H9 (cell line): ENCODE data around the gene MARCHF3. TPM values are rescaled to one million over a fixed set of nuclear protein-coding genes. Genes with fewer than 3 reads are reported as not detected.

ENCODE experiments used
- DNase-seq: peaks from one replicate; pipeline ENCODE4 v3.0.0-alpha.2; 2017
- H2AFZ ChIP-seq: one replicate; pipeline ENCODE4 v1.6.1; 2013; ENCODE audit warnings: mild to moderate bottlenecking, low read length, control low read depth, moderate library complexity
- H2AK5ac ChIP-seq: 2 replicates; pipeline ENCODE4 v1.6.1; 2013; ENCODE audit warnings: low read length, control low read depth, mixed read lengths; ENCODE audit not compliant: insufficient read length
- H2BK120ac ChIP-seq: one replicate; pipeline ENCODE4 v1.6.1; 2013; ENCODE audit warnings: low read depth, mild to moderate bottlenecking, low read length, control low read depth, inconsistent platforms; ENCODE audit not compliant: poor library complexity, severe bottlenecking
- H2BK12ac ChIP-seq: 2 replicates; pipeline ENCODE4 v1.6.1; 2013; ENCODE audit warnings: low read length, control low read depth, mixed read lengths, low read depth; ENCODE audit not compliant: insufficient read length
- H2BK15ac ChIP-seq: 2 replicates; pipeline ENCODE4 v1.6.1; 2013; ENCODE audit warnings: low read depth, low read length, control low read depth
- H2BK20ac ChIP-seq: one replicate; pipeline ENCODE4 v1.6.1; 2013; ENCODE audit warnings: low read depth, mild to moderate bottlenecking, low read length, control low read depth, inconsistent platforms; ENCODE audit not compliant: poor library complexity, severe bottlenecking
- H2BK5ac ChIP-seq: 2 replicates; pipeline ENCODE4 v1.6.1; 2013; ENCODE audit warnings: low read length, control low read depth, mixed read lengths; ENCODE audit not compliant: insufficient read length
- H3K14ac ChIP-seq: 2 replicates; pipeline ENCODE4 v1.6.1; 2013; ENCODE audit warnings: low read length, control low read depth; ENCODE audit not compliant: insufficient read depth
- H3K18ac ChIP-seq: 2 replicates; pipeline ENCODE4 v1.6.1; 2013; ENCODE audit warnings: low read depth, mild to moderate bottlenecking, mixed read lengths, low read length, control low read depth; ENCODE audit not compliant: insufficient read length
- H3K23ac ChIP-seq: 2 replicates; pipeline ENCODE4 v1.6.1; 2013; ENCODE audit warnings: low read length, control low read depth, mixed read lengths, low read depth; ENCODE audit not compliant: insufficient read length
- H3K23me2 ChIP-seq: 2 replicates; pipeline ENCODE4 v1.6.1; 2013; ENCODE audit warnings: low read depth, mild to moderate bottlenecking, mixed read lengths, low read length, control low read depth; ENCODE audit not compliant: insufficient read length, poor library complexity, severe bottlenecking
- H3K27ac ChIP-seq: 2 replicates; pipeline ENCODE4 v1.5.1; 2013; ENCODE audit warnings: low read length, control low read depth, mixed read lengths, low read depth; ENCODE audit not compliant: insufficient read length
- H3K27me3 ChIP-seq: 2 replicates; pipeline ENCODE4 v1.6.1; 2013; ENCODE audit warnings: low read length, control low read depth, inconsistent platforms; ENCODE audit not compliant: insufficient read depth
- H3K4ac ChIP-seq: 2 replicates; pipeline ENCODE4 v1.6.1; 2013; ENCODE audit warnings: low read depth, mild to moderate bottlenecking, control low read depth, inconsistent platforms, low read length, moderate library complexity
- H3K4me1 ChIP-seq: 2 replicates; pipeline ENCODE4 v1.6.1; 2013; ENCODE audit warnings: low read length, control low read depth, inconsistent platforms; ENCODE audit not compliant: insufficient read depth
- H3K4me2 ChIP-seq: 2 replicates; pipeline ENCODE4 v1.6.1; 2013; ENCODE audit warnings: low read length, control low read depth, mixed read lengths; ENCODE audit not compliant: insufficient read length, insufficient read depth
- H3K56ac ChIP-seq: 2 replicates; pipeline ENCODE4 v1.6.1; 2013; ENCODE audit warnings: low read depth, mild to moderate bottlenecking, mixed read lengths, low read length, control low read depth; ENCODE audit not compliant: insufficient read length
- H3K79me1 ChIP-seq: 2 replicates; pipeline ENCODE4 v1.6.1; 2013; ENCODE audit warnings: low read depth, mild to moderate bottlenecking, moderate library complexity, low read length, control low read depth, inconsistent platforms; ENCODE audit not compliant: insufficient read depth, poor library complexity, severe bottlenecking
- H3K79me2 ChIP-seq: 2 replicates; pipeline ENCODE4 v1.6.1; 2013; ENCODE audit warnings: low read length, control low read depth, inconsistent platforms; ENCODE audit not compliant: insufficient read depth
- H3K9ac ChIP-seq: 2 replicates; pipeline ENCODE4 v1.6.1; 2013; ENCODE audit warnings: low read length, control low read depth, mixed read lengths; ENCODE audit not compliant: insufficient read length; ENCODE audit errors: extremely low read depth
- H3K9me3 ChIP-seq: one replicate; pipeline ENCODE4 v1.6.1; 2013; ENCODE audit warnings: low read depth, low read length, inconsistent platforms; ENCODE audit not compliant: control insufficient read depth
- H3T11ph ChIP-seq: one replicate; pipeline ENCODE4 v1.6.1; 2013; ENCODE audit warnings: mild to moderate bottlenecking, low read length, control low read depth, inconsistent platforms
- H4K20me1 ChIP-seq: one replicate; pipeline ENCODE4 v1.6.1; 2013; ENCODE audit not compliant: control insufficient read depth, insufficient read length, insufficient read depth
- H4K5ac ChIP-seq: 2 replicates; pipeline ENCODE4 v1.6.1; 2013; ENCODE audit warnings: low read depth, mild to moderate bottlenecking, mixed read lengths, low read length, control low read depth; ENCODE audit not compliant: insufficient read length
- H4K8ac ChIP-seq: replicated peaks from 2 replicates; pipeline ENCODE4 v1.6.1; 2013; ENCODE audit warnings: low read length, control low read depth, mixed read lengths, low read depth; ENCODE audit not compliant: insufficient read length
- H4K91ac ChIP-seq: 2 replicates; pipeline ENCODE4 v1.6.1; 2013; ENCODE audit warnings: low read depth, mild to moderate bottlenecking, moderate library complexity, mixed read lengths, low read length, control low read depth; ENCODE audit not compliant: insufficient read length
- H3K27ac Mint-ChIP-seq, 3 experiments: 2 replicates in 2 of 3; 3 replicates in 1 of 3; pipeline ENCODE4 v1.8.0; 2020 to 2021; ENCODE audit warnings: mixed read lengths in 3 of 3, mild to moderate bottlenecking in 1 of 3, moderate library complexity in 1 of 3
- H3K27me3 Mint-ChIP-seq: 2 replicates; pipeline ENCODE4 v1.8.0; 2021; ENCODE audit warnings: low read depth, mild to moderate bottlenecking, moderate library complexity, mixed read lengths
- H3K36me3 Mint-ChIP-seq, 3 experiments: 2 replicates in 2 of 3; 3 replicates in 1 of 3; pipeline ENCODE4 v1.8.0; 2020 to 2021; ENCODE audit warnings: low read depth in 3 of 3, mixed read lengths in 3 of 3; ENCODE audit not compliant: insufficient read depth in 1 of 3
- H3K4me1 Mint-ChIP-seq, 2 experiments: 2 replicates each; pipeline ENCODE4 v1.8.0; 2020; ENCODE audit warnings: mixed read lengths in 2 of 2
- H3K4me3 Mint-ChIP-seq, 2 experiments: 2 replicates in 1 of 2; 3 replicates in 1 of 2; pipeline ENCODE4 v1.8.0; 2020 to 2021; ENCODE audit warnings: mild to moderate bottlenecking in 2 of 2, mixed read lengths in 2 of 2, moderate library complexity in 1 of 2
- H3K9me3 Mint-ChIP-seq, 2 experiments: 2 replicates in 1 of 2; 3 replicates in 1 of 2; pipeline ENCODE4 v1.8.0; 2020; ENCODE audit warnings: mild to moderate bottlenecking in 2 of 2, mixed read lengths in 2 of 2, moderate library complexity in 1 of 2
- WGBS: extraction: QIAGEN DNeasy Blood & Tissue Kit; methylation state at CpG from one replicate; pipeline ENCODE4 v1.1.7; 2013; ENCODE audit warnings: missing lambda C conversion rate, low lambda C conversion rate, mixed read lengths; ENCODE audit not compliant: insufficient read length; ENCODE audit errors: extremely low coverage; 5-methylcytosine and 5-hydroxymethylcytosine counted together
- total RNA-seq: library from RNA; stranded (reverse); gene quantifications from 2 replicates; pipeline ENCODE4 v1.2.1, GENCODE V29; 2021
- TF ChIP-seq, protein P1 (sequence below): fragments of 200-600 bp; sonication (generic); conservative IDR thresholded peaks from 3 replicates; pipeline ENCODE4 v1.8.0; 2021; ENCODE audit warnings: antibody characterized with exemption, mild to moderate bottlenecking

MARCHF3 gene
- total RNA-seq, 1 experiment from 2014 or later, result 17.7 TPM

DNA sequence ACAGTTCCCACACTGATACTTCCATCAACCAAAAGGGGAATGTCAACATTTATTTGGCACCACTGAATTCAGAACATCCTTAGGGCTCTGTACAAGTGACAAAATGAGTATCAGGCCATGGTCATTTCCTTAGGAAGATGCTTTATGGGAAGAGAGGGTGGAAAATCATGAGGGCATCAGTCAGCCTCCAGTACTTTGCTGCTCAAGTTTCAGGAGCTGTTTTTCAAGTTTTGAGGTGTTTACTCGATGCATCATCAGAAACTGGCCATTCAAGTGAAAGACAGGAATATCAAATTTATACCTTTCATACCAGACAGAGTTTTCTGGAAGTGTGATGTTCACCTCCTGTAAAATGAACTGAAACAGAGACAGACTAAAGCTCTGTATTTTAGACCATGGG lies 21.2 kb upstream of the MARCHF3 start:
- no peak overlapping the region for H4K5ac ChIP-seq
- H3K79me2 ChIP-seq, result no peaks in the 10 kb centered on the region
- no peaks in the 10 kb centered on the region for H3K79me1 ChIP-seq
- H2AK5ac ChIP-seq, result no peak overlapping the region
- H3K27me3 Mint-ChIP-seq, result peaks cover 3% of the 10 kb centered on the region; the same call in 1 of the 2 replicates
- H3K9me3 Mint-ChIP-seq, result peaks cover 9 to 12% of the 10 kb centered on the region in 2 experiments
- H3K14ac ChIP-seq, result no peak overlapping the region
- H4K8ac ChIP-seq, result no peak overlapping the region
- TF ChIP-seq, protein P1, sequence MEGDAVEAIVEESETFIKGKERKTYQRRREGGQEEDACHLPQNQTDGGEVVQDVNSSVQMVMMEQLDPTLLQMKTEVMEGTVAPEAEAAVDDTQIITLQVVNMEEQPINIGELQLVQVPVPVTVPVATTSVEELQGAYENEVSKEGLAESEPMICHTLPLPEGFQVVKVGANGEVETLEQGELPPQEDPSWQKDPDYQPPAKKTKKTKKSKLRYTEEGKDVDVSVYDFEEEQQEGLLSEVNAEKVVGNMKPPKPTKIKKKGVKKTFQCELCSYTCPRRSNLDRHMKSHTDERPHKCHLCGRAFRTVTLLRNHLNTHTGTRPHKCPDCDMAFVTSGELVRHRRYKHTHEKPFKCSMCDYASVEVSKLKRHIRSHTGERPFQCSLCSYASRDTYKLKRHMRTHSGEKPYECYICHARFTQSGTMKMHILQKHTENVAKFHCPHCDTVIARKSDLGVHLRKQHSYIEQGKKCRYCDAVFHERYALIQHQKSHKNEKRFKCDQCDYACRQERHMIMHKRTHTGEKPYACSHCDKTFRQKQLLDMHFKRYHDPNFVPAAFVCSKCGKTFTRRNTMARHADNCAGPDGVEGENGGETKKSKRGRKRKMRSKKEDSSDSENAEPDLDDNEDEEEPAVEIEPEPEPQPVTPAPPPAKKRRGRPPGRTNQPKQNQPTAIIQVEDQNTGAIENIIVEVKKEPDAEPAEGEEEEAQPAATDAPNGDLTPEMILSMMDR, result no peak
- no peak overlapping the region for H2BK5ac ChIP-seq
- H3K56ac ChIP-seq, result no peak overlapping the region
- no peaks in the 10 kb centered on the region for H4K20me1 ChIP-seq
- no peak overlapping the region for H2AFZ ChIP-seq
- no peak overlapping the region for H3K4me3 Mint-ChIP-seq
- H4K91ac ChIP-seq, result no peak overlapping the region
- H3T11ph ChIP-seq, result no peak overlapping the region
- H3K4me1 ChIP-seq, result no peaks in the 10 kb centered on the region
- no peaks in the 10 kb centered on the region for H3K9me3 ChIP-seq
- H2BK20ac ChIP-seq, result no peak overlapping the region
- no peak overlapping the region for H3K18ac ChIP-seq
- no CpG with 5 or more reads among the region's 1 CpG for WGBS
- H3K27me3 ChIP-seq, result no peaks in the 10 kb centered on the region
- H3K36me3 Mint-ChIP-seq, result peaks cover 7 to 9% (median 7%) of the 10 kb centered on the region in 3 experiments
- no peak overlapping the region for H2BK12ac ChIP-seq
- no peak overlapping the region for H2BK120ac ChIP-seq
- DNase-seq, result no peak
- H2BK15ac ChIP-seq, result no peak overlapping the region
- no peak overlapping the region for H3K27ac ChIP-seq
- no peak overlapping the region for H3K4ac ChIP-seq
- no peaks in the 10 kb centered on the region for H3K4me1 Mint-ChIP-seq
- H3K27ac Mint-ChIP-seq, result no peak overlapping the region
- no peak overlapping the region for H3K23ac ChIP-seq
- no peak overlapping the region for H3K4me2 ChIP-seq
- H3K9ac ChIP-seq, result no peak overlapping the region
- no peaks in the 10 kb centered on the region for H3K23me2 ChIP-seq
